NT2/D1 (cell line): ENCODE data around the gene TEX19.
"Not testable (repeated sequence)": the region's sequence is repeated elsewhere in the genome, so short reads cannot be mapped to it uniquely, and the experiment has no call there.

Source experiments
- DNase-seq: peaks from one replicate; pipeline ENCODE4 v3.0.0-alpha.2; 2011; ENCODE audit warnings: low read depth, low spot score
- H3K27me3 ChIP-seq: 2 replicates; pipeline ENCODE4 v1.6.0; 2011; ENCODE audit warnings: mild to moderate bottlenecking; ENCODE audit not compliant: insufficient read length, insufficient read depth
- H3K36me3 ChIP-seq: 2 replicates; pipeline ENCODE4 v1.6.1; 2011; ENCODE audit warnings: mild to moderate bottlenecking, low read length, mixed read lengths; ENCODE audit not compliant: insufficient read depth, insufficient read length
- H3K4me1 ChIP-seq: 2 replicates; pipeline ENCODE4 v1.5.1; 2011; ENCODE audit not compliant: insufficient read depth, insufficient read length
- H3K4me3 ChIP-seq: 2 replicates; pipeline ENCODE4 v1.5.1; 2011; ENCODE audit warnings: low read depth; ENCODE audit not compliant: insufficient read length
- H3K9ac ChIP-seq: 2 replicates; pipeline ENCODE4 v1.6.0; 2011; ENCODE audit warnings: low read depth; ENCODE audit not compliant: insufficient read length
- H3K9me3 ChIP-seq: 2 replicates; pipeline ENCODE4 v1.5.1; 2011; ENCODE audit warnings: mild to moderate bottlenecking, low read length; ENCODE audit not compliant: insufficient read depth
- SUZ12 ChIP-seq: IDR thresholded peaks from 2 replicates; pipeline ENCODE4 v1.6.1; 2011; ENCODE audit not compliant: insufficient read length, insufficient read depth; ENCODE audit errors: extremely low read depth
- YY1 ChIP-seq: IDR thresholded peaks from 2 replicates; pipeline ENCODE4 v1.6.1; 2011; ENCODE audit not compliant: insufficient read length, insufficient read depth
- ZNF274 ChIP-seq: IDR thresholded peaks from 2 replicates; pipeline ENCODE4 v1.6.1; 2011; ENCODE audit warnings: mild to moderate bottlenecking, low read depth, low read length

TEX19 gene

DNA sequence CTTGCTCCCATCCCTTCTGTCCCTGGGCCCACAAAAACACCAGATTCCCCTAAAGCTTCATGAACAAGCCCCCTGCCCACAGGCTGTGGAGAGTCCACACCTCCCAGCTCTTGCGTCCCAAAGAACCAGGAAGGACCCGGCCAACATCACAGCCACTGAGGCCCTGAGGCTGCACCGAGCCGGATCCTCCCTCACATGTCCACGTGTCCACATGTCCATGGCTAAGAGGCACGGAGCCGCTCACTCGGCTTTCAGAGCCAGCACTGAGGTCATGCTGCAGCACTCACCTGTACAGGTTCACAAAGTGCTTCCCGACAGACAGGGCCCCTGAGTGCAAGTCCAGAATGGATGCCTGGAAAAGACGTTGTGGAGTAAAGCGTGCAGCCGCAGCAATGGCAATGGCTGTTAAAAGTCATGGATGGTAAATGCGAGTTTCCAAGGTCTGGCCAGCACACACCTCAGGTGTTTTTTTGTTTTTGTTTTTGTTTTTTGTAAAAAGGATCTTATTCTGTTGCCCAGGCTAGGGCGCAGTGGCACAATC is 47.2 kb downstream of the TEX19 start:
- H3K36me3 ChIP-seq = peaks cover 36% of the 10 kb centered on the region

DNA sequence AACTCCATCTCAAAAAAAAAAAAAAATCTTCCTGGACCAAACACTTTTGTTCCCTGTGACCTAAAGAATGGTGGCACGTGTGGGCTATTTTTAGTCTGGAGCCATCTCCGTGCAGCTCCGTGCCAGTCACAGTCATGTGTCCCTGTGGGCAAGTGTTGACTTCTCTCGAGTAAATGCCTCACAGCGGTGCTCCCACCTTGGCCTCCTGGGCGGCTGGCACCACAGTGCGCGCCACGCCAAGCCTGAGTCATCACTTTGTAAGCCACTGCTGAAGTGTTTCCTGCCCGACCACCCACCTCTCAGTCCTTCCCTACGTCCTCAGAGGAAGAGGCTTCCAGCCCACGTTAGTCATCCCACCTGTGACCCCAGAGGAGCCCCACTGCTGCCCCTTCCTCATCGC is 48.2 kb downstream of the TEX19 start:
- no peak for DNase-seq
- Histone ChIP-seq H3K4me3 (no peak overlapping the region), H3K36me3 (peaks cover 36% of the 10 kb centered on the region), H3K9me3 (no peaks in the 10 kb centered on the region), H3K27me3 (no peaks in the 10 kb centered on the region), H3K9ac (no peak overlapping the region), H3K4me1 (peaks cover 4% of the 10 kb centered on the region)
- TF ChIP-seq YY1 = no peak
- TF ChIP-seq ZNF274 = no peak
- no peak for TF ChIP-seq SUZ12

More for the DNA sequence above, 47.2 kb downstream of the TEX19 start:
- Histone ChIP-seq H3K4me3 (no peak overlapping the region), H3K27me3 (no peaks in the 10 kb centered on the region), H3K9ac (no peak overlapping the region), H3K4me1 (peaks cover 4% of the 10 kb centered on the region), H3K9me3 (no peaks in the 10 kb centered on the region)
- DNase-seq = no peak
- TF ChIP-seq SUZ12 = no peak
- TF ChIP-seq ZNF274 = no peak
- no peak for TF ChIP-seq YY1

DNA sequence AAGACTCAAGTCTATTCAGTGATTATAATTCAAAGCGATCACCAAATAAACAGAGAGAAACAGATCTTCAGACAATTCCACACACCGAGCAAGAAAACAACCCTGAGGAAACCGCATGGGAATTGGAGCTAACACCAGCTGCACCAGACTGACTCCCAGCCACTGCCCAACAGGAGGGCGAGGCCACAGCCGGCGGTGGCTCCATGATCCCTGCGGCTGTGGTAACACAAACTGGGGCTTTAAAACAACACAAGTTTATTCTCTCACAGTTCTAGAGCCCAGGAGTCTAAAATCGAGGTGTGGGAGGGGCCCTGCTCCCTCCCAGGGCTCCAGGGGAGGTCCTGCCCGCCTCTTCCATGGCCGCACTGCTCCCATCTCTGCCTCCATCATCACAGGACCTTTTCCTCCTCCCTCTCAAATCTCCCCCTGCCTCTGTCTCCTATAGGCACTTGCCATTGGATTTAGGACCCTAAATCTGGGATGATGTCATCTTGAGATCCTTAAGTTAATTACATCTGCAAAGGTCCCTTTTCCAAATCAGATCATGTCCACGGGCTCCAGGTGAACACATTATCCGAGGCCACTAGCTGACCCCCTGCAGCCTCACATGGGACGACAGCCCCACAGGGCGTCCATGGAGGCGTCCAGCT is 49.4 kb downstream of the TEX19 start:
- Histone ChIP-seq H3K27me3 (no peaks in the 10 kb centered on the region), H3K4me3 (no peak overlapping the region), H3K4me1 (peaks cover 4% of the 10 kb centered on the region), H3K9me3 (no peaks in the 10 kb centered on the region), H3K9ac (no peak overlapping the region), H3K36me3 (peaks cover 32% of the 10 kb centered on the region)
- no peak for DNase-seq
- TF ChIP-seq YY1 (no peak), ZNF274 (no peak)

DNA sequence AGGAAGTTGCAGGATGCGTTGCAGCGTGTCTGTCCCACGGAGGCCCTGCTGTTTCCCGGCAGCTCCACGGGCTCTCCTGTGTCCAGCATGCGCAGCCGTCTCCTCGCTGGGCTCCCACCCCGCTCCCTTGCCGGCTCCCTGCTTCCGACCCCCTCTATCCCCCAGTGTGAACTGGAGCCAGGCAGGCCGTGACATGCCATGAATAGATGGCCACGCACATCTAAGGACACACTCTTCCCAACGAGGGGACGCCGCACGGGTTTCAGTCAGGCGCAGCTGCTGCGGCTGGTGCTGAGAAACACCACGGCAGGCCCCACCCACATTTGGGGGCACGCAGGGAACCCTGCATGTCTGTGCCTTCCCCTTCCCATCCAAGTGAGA is 49.9 kb downstream of the TEX19 start:
- Histone ChIP-seq H3K9ac (no peak overlapping the region), H3K27me3 (no peaks in the 10 kb centered on the region), H3K4me1 (peaks cover 4% of the 10 kb centered on the region), H3K36me3 (peaks cover 30% of the 10 kb centered on the region), H3K4me3 (no peak overlapping the region), H3K9me3 (no peaks in the 10 kb centered on the region)
- no peak for DNase-seq
- TF ChIP-seq ZNF274 = no peak
- TF ChIP-seq SUZ12 = no peak
- TF ChIP-seq YY1 = no peak

DNA sequence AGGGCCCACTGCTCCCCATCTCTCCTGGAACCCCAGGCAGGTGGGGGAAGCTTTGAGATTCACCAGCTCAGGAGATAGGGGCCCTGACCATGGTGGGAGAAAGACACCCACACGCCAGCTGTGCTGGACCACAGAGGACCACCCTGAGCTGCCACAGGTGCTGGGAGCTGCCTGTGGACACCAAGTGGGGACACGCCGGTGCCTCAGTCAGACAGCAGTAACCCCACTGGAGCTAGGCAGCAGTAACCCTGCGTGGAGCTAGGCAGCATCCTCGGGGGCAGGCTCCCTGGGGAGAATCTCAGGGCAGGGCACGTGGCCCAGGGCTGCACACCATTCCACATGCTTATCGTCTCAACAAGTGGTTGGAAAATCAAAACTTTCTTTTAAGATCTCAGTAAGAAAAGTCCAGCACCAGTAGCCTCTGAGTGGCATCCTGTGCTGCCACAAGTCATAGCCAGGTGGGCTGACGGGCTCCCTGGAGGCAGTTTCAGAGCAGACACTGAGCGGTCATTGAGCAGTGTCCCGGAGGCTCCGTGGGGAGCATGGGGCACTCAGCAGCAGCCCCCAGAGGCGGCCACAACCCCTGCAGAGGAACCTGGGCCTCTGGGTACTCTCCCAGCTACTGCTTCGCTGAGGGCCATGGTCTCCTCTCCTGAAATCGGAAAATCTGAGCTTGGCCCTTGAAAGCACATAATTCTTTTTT is 51.1 kb downstream of the TEX19 start:
- H3K4me3 ChIP-seq = no peak overlapping the region
- peaks cover 29% of the 10 kb centered on the region for H3K36me3 ChIP-seq
- H3K9me3 ChIP-seq = no peaks in the 10 kb centered on the region
- TF ChIP-seq SUZ12 = no peak
- no peak for TF ChIP-seq YY1
- TF ChIP-seq ZNF274 = no peak
- DNase-seq = no peak
- H3K9ac ChIP-seq = no peak overlapping the region
- H3K27me3 ChIP-seq = no peaks in the 10 kb centered on the region
- peaks cover 9% of the 10 kb centered on the region for H3K4me1 ChIP-seq

DNA sequence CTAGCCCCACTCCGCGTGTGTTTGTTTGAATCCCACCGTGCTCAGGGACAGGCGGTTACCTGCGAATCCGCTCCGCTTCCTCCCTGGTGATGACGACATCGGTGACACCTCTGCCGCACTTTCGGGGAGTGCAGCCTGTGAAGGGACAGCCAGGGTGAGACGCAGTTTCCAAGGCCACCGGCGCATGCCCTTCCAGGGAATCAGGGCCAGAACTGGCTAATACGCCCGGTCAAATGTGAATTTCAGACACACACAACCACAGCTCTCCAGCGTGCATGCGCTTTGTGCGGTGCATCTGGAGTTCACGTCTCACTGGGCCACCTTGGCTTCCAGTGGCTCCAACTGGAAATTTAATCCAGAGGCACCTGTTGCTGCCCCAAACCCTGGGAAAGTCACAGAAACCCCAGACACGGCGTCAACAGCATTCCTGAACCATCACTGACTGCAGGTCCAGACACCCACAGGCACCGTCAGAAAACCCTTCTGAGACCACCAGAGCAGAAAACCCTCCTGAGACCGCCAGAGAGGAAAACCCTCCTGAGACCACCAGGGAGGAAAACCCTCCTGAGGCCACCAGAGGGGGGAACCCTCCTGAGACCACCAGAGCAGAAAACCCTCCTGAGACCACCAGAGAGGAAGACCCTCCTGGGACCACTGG is 52.5 kb downstream of the TEX19 start:
- peaks cover 10% of the 10 kb centered on the region for H3K4me1 ChIP-seq
- no peak for DNase-seq
- no peaks in the 10 kb centered on the region for H3K9me3 ChIP-seq
- H3K9ac ChIP-seq = no peak overlapping the region
- H3K36me3 ChIP-seq = peaks cover 27% of the 10 kb centered on the region
- no peaks in the 10 kb centered on the region for H3K27me3 ChIP-seq
- H3K4me3 ChIP-seq = no peak overlapping the region
- TF ChIP-seq ZNF274 = no peak
- TF ChIP-seq YY1 = no peak
- no peak for TF ChIP-seq SUZ12

DNA sequence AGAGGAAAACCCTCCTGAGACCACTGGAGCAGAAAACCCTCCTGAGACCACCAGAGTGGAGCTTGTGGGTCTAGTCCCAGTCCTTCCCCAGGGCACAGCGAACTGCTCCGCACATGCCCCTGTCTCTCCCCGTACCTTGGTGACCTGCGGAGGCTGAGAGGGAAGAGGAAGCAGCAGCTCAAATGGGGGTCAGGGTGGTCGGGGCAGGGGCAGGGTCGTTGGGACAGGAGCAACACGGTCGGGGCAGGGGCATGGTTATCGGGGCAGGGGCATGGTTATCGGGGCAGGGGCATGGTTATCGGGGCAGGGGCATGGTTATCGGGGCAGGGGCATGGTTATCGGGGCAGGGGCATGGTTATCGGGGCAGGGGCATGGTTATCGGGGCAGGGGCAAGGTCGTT is 53.0 kb downstream of the TEX19 start:
- H3K9me3 ChIP-seq, H3K4me3 ChIP-seq, H3K9ac ChIP-seq, DNase-seq, H3K27me3 ChIP-seq: not testable (repeated sequence)
- Histone ChIP-seq H3K36me3 (peaks cover 27% of the 10 kb centered on the region), H3K4me1 (peaks cover 10% of the 10 kb centered on the region)
